Osteoblast (primary cell): ENCODE results near the gene LIPI. TPM values are rescaled to one million over a fixed set of nuclear protein-coding genes. Genes with fewer than 3 reads are reported as not detected.

Experiments
- small RNA-seq: library from RNA; depleted of rRNA; stranded (forward); fragments of <200 nt; gene quantifications from one replicate; pipeline ENCODE3, GENCODE V24; 2012
- total RNA-seq: library from RNA; depleted of rRNA; stranded (reverse); fragments of >200 nt; gene quantifications from 2 replicates; pipeline ENCODE4 v1.2.3, GENCODE V29; 2012

The LIPI gene
- total RNA-seq, 1 donor: not detected

Small RNAs within 50 kb of the gene (small RNA-seq; reads per million reads assigned to genes)
- gene RF01518 (not detected), gene RNA5SP488 (not detected)

Other genes with a start within 250 kb of the LIPI start
- under 0.01 and 1.2 TPM in 2 replicates for gene RBM11, start 5.2 kb upstream of the LIPI start, total RNA-seq
- gene HSPA13, start 172.2 kb upstream of the LIPI start, total RNA-seq: 68.7 and 70.9 TPM in 2 replicates